Fibroblast of mammary gland (primary cell): ENCODE data around the gene HTRA1.

Experiments
- DNase-seq: peaks from one replicate; pipeline ENCODE4 v3.0.0-alpha.2; 2010; ENCODE audit warnings: low read depth
- H3K4me3 ChIP-seq: 2 replicates; pipeline ENCODE4 v1.5.1; 2011; ENCODE audit warnings: low read depth, mild to moderate bottlenecking, low read length, moderate library complexity; ENCODE audit not compliant: control insufficient read depth
- TF ChIP-seq, protein P1 (sequence below): conservative IDR thresholded peaks from 2 replicates; pipeline ENCODE4 v1.5.1; 2011; ENCODE audit warnings: low read depth, low read length, inconsistent platforms; ENCODE audit not compliant: control insufficient read depth, insufficient read depth

HTRA1 gene

GRCh38 chr10:122485670-122486069, 24.3 kb downstream of the HTRA1 start:
- no peak overlapping the region for H3K4me3 ChIP-seq
- peak; percentile 51 for DNase-seq
- TF ChIP-seq, protein P1, sequence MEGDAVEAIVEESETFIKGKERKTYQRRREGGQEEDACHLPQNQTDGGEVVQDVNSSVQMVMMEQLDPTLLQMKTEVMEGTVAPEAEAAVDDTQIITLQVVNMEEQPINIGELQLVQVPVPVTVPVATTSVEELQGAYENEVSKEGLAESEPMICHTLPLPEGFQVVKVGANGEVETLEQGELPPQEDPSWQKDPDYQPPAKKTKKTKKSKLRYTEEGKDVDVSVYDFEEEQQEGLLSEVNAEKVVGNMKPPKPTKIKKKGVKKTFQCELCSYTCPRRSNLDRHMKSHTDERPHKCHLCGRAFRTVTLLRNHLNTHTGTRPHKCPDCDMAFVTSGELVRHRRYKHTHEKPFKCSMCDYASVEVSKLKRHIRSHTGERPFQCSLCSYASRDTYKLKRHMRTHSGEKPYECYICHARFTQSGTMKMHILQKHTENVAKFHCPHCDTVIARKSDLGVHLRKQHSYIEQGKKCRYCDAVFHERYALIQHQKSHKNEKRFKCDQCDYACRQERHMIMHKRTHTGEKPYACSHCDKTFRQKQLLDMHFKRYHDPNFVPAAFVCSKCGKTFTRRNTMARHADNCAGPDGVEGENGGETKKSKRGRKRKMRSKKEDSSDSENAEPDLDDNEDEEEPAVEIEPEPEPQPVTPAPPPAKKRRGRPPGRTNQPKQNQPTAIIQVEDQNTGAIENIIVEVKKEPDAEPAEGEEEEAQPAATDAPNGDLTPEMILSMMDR, result no peak

GRCh38 chr10:122486406-122487080, 25.2 kb downstream of the HTRA1 start:
- no peak for DNase-seq
- H3K4me3 ChIP-seq, result no peak overlapping the region
- TF ChIP-seq, protein P1, result no peak

DNA sequence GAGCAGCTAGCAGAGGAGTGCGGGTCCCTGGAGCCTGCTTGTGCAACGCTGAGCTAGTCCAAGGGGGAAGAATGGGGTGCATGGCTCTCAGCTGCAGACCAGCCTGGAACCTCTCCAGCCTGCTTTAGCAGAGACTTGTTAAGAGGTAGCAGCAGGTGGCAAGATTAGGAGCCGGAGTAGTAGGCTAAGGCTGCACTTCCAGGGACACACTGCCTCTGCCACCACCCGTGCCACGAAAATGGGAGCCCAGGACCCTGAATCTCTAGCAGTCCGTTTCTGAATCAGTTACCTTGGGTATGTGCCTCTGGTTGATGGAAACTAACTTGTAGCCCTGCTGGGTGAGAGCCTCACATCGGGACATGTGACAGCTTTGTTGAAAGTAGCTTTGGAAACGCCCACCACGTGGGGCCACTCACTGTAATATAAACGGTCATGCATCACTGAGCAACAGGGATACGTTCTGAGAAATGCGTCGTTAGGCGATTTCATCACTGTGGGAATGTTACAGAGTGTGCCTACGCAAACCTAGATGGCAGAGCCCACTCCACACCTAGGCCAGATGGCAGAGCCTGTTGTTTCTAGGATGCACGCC, 25.9 kb downstream of the HTRA1 start:
- H3K4me3 ChIP-seq, result no peak overlapping the region
- TF ChIP-seq, protein P1, result no peak
- no peak for DNase-seq

DNA sequence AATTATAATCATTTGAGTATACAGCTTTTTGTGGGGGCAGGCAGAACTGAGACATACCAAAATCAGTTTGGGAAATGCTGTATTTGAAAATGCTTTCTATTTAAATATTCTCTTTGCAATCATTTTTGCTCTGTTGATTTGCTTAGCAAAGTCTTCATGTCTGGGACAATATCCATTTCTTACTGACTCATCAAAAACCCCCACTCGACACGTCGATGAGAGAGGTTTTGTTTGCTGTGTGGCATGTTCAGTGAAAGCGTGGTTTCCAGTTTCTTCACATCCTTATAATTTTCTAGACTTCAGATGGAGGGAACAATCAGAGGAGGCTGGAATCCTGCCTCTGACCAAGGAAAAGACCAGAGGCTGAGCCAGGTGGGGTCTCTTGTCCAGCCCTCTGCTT, 28.9 kb downstream of the HTRA1 start:
- TF ChIP-seq, protein P1, result no peak
- no peak overlapping the region for H3K4me3 ChIP-seq
- DNase-seq, result peak; percentile 79

DNA sequence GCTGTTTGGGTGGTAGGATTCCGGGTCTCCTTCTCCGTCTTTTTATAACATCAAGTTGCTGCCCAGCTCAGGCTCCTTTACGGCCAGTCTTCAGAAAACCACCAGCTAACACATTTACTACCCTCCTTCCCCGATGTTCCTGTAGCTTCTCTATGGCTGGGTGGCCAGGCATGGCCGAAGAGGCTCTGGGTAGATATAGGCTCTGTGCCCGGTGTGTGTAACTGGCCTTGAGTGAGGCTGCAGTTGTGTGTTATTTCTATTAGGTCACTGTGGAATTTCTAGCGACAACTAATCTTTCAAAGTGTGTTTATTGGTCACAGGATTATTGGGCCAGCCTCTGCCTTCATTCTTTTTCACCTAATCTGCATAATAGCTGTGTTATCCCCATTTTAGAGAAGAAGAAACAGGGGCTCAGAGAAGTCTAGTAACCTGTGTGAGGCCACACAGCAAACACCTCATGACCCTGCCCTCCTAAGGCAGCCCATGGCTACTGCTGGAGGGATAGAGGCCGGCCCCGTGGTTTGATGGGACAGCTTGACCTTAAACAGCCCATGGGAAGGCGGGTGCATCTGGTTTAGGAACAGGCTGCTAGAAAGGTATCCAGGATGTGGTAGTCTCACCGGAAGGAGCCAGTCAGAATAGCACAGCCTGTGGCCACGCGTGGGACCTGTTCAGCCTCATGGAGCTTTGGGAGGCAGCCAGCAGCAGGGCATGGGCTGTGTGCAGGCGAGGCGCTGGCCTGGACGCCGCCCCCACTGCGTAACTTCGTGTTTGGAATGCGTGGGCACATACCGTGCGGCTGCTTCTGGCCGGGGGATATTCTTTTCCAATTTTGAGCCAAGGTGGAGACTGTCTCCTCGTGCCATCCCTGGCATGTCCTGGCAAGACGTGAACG, 29.7 kb downstream of the HTRA1 start:
- TF ChIP-seq, protein P1, result no peak
- H3K4me3 ChIP-seq, result no peak overlapping the region
- peak; percentile 76 for DNase-seq

- H3K4me3 ChIP-seq, result no peak overlapping the region
- TF ChIP-seq, protein P1, result no peak
- DNase-seq, result no peak
Observed at GRCh38 chr10:122492006-122492405, 30.7 kb downstream of the HTRA1 start.
